ENCODE measurements around the gene FBXO27.

- no peak for TF ChIP-seq CTCF (conservative IDR thresholded peaks at IDR 0.05; ENCODE audit: low read depth, low read length)
- no peak for TF ChIP-seq EZH2 (IDR thresholded peaks at IDR 0.05; ENCODE audit: borderline replicate concordance, low read depth, low read length, poor library complexity, severe bottlenecking)
These were observed 54.0 kb downstream of the FBXO27 start for GRCh38 chr19:38978326-38978689.
